Smooth muscle cell (in vitro differentiated cells): Measurements from ENCODE around the gene PPP2R2B. TPM values are rescaled to one million over a fixed set of nuclear protein-coding genes. Genes with fewer than 3 reads are reported as not detected.

Experiments
- DNase-seq: peaks from one replicate; lab custom pipeline; 2025; ENCODE audit not compliant: unreplicated experiment; lab: John Stamatoyannopoulos, UW
- H2AFZ ChIP-seq: fragments of 200-600 bp; sonication (generic); 2 replicates; pipeline ENCODE4 v1.6.0; 2016; ENCODE audit warnings: antibody characterized with exemption, low read depth, mild to moderate bottlenecking
- H3F3A ChIP-seq: fragments of 200-600 bp; sonication (generic); 2 replicates; pipeline ENCODE4 v1.6.0; 2017; ENCODE audit warnings: antibody characterized with exemption, low read depth
- H3K27ac ChIP-seq: fragments of 200-600 bp; sonication (generic); 2 replicates; pipeline ENCODE4 v1.5.1; 2016; ENCODE audit warnings: low read depth, mild to moderate bottlenecking
- H3K27me3 ChIP-seq: fragments of 200-600 bp; sonication (generic); 2 replicates; pipeline ENCODE4 v1.6.1; 2016; ENCODE audit warnings: low read depth, mild to moderate bottlenecking
- H3K36me3 ChIP-seq: fragments of 200-600 bp; sonication (generic); 2 replicates; pipeline ENCODE4 v1.5.1; 2016; ENCODE audit warnings: low read depth
- H3K4me1 ChIP-seq: fragments of 200-600 bp; sonication (generic); 2 replicates; pipeline ENCODE4 v1.5.1; 2016; ENCODE audit warnings: low read depth
- H3K4me2 ChIP-seq: fragments of 200-600 bp; sonication (generic); 2 replicates; pipeline ENCODE4 v1.6.0; 2016; ENCODE audit warnings: mild to moderate bottlenecking
- H3K4me3 ChIP-seq: fragments of 200-600 bp; sonication (generic); 2 replicates; pipeline ENCODE4 v1.5.1; 2016; ENCODE audit warnings: mild to moderate bottlenecking
- H3K79me2 ChIP-seq: fragments of 200-600 bp; sonication (generic); 2 replicates; pipeline ENCODE4 v1.6.0; 2016; ENCODE audit warnings: low read depth, mild to moderate bottlenecking
- H3K9ac ChIP-seq: fragments of 200-600 bp; sonication (generic); 2 replicates; pipeline ENCODE4 v1.6.0; 2016; ENCODE audit warnings: low read depth
- H3K9me3 ChIP-seq: fragments of 200-600 bp; sonication (generic); replicated peaks from 2 replicates; pipeline ENCODE4 v1.5.1; 2016; ENCODE audit warnings: low read depth
- H4K20me1 ChIP-seq: fragments of 200-600 bp; sonication (generic); 2 replicates; pipeline ENCODE4 v1.6.0; 2016; ENCODE audit warnings: low read depth
- CTCF ChIP-seq: fragments of 200-600 bp; sonication (generic); IDR thresholded peaks from 2 replicates; pipeline ENCODE4 v1.5.1; 2017; ENCODE audit warnings: borderline replicate concordance, mild to moderate bottlenecking, antibody characterized with exemption; ENCODE audit not compliant: insufficient read depth, poor library complexity, severe bottlenecking
- WGBS: methylation state at CpG from one replicate; pipeline ENCODE4 v1.1.7; 2016; ENCODE audit warnings: low lambda C conversion rate; 5-methylcytosine and 5-hydroxymethylcytosine counted together
- polyA plus RNA-seq: library from polyadenylated mRNA; unstranded; fragments of >200 nt; fragmentation: Nextera tagmentation; extraction: Ambion mirVana; gene quantifications from 2 replicates; pipeline ENCODE4 v1.2.1, GENCODE V29; 2016
- total RNA-seq: library from RNA; depleted of rRNA; stranded (reverse); fragments of >200 nt; gene quantifications from 2 replicates; pipeline ENCODE4 v1.2.3, GENCODE V29; 2014

PPP2R2B gene
- total and polyA plus RNA-seq, 2 experiments from 2014 or later, result 0.89 to 2.2 TPM

DNA sequence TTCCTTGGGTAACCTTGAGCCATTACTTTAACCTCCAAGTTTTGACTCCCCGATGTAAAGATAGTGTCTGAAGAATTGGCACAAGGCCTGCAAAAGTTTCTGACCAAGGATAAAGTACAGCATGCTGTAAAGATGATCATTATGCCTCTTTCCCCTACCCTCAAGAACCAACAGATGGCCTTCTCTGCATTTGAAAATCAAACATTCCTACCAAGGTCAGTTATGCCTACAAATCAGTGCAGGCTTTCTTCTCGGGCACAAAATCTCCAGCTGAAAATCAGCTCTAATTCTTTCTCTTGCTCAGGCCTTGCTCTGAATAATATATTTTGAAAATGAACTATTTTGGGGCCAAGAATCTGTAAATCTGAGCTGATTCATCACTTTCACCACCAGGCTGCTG, 59.7 kb downstream of the PPP2R2B start:
- WGBS, result 85% methylated on average over 2 of the region's 2 CpGs
- no peak overlapping the region for H3K4me2 ChIP-seq
- no peaks in the 10 kb centered on the region for H3K9me3 ChIP-seq
- no peak for TF ChIP-seq CTCF
- no peak overlapping the region for H2AFZ ChIP-seq
- H3K36me3 ChIP-seq, result no peaks in the 10 kb centered on the region
- H3K79me2 ChIP-seq, result no peaks in the 10 kb centered on the region
- no peaks in the 10 kb centered on the region for H3F3A ChIP-seq
- no peaks in the 10 kb centered on the region for H4K20me1 ChIP-seq
- no peaks in the 10 kb centered on the region for H3K27me3 ChIP-seq
- no peak overlapping the region for H3K9ac ChIP-seq
- DNase-seq, result no peak
- no peak overlapping the region for H3K27ac ChIP-seq
- H3K4me1 ChIP-seq, result peaks cover 6% of the 10 kb centered on the region
- no peak overlapping the region for H3K4me3 ChIP-seq

DNA sequence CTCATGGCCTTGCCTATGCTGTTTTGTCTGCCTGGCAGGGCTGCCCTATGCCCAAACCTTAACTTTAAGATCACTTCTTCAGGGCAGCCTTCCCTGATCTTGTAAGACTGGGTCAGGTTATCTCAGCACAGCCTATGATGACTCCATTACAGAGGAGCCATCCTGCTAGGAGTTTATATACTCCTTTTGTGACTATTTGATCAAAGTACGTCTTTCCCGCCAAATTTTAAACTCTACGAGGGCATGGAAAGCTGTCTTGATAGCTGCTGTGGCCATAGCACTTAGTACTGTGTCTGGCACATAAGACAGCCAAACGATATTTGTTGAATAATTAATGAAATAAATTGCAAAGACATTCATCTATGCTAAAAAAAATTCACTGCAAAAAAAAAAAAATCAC, 60.6 kb downstream of the PPP2R2B start:
- 79% methylated on average over 4 of the region's 4 CpGs for WGBS
- no peaks in the 10 kb centered on the region for H3K36me3 ChIP-seq
- H3K9me3 ChIP-seq, result no peaks in the 10 kb centered on the region
- H3K9ac ChIP-seq, result no peak overlapping the region
- H3K27me3 ChIP-seq, result no peaks in the 10 kb centered on the region
- no peaks in the 10 kb centered on the region for H3K79me2 ChIP-seq
- no peak overlapping the region for H3K27ac ChIP-seq
- H3K4me3 ChIP-seq, result no peak overlapping the region
- no peak for TF ChIP-seq CTCF
- no peak for DNase-seq
- H3F3A ChIP-seq, result no peaks in the 10 kb centered on the region
- H2AFZ ChIP-seq, result no peak overlapping the region
- peaks cover 6% of the 10 kb centered on the region for H3K4me1 ChIP-seq
- H3K4me2 ChIP-seq, result no peak overlapping the region
- no peaks in the 10 kb centered on the region for H4K20me1 ChIP-seq

DNA sequence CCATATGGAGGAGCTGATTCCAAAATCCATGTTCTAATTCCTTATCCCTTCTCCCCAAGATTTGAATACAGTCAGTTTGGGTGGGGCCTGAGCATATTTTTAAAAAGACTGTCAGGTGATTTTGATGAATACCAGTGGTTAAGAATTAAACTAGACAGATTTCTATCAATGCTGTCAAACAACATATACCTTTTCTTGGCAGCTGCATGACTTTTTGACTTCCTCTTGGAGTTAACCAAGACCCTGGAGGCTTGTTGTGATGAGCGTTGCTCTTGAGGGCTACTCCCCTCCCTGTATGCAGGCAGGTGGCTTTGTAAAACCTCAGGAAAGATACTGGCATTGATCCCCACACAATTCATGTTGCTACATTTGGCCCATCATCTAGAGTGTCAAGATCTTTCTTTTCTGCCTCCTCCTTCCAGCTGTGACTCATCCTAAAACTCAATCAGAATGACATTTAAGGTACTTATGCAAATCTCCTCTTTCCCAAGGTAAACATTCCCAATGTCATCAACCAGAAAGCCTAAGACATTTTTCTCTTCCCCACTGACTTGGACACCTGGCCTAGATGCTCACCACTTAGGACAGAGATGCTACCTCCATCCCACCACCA, 61.7 kb downstream of the PPP2R2B start:
- Histone ChIP-seq H3K9me3 (no peaks in the 10 kb centered on the region), H2AFZ (no peak overlapping the region), H4K20me1 (no peaks in the 10 kb centered on the region), H3K79me2 (no peaks in the 10 kb centered on the region), H3K4me1 (peaks cover 6% of the 10 kb centered on the region), H3K4me2 (no peak overlapping the region), H3K27ac (no peak overlapping the region), H3K27me3 (no peaks in the 10 kb centered on the region), H3K36me3 (no peaks in the 10 kb centered on the region), H3K4me3 (no peak overlapping the region), H3F3A (no peaks in the 10 kb centered on the region), H3K9ac (no peak overlapping the region)
- no peak for TF ChIP-seq CTCF
- whole genome bisulfite sequencing, result 62% methylated on average over 1 of the region's 1 CpG
- DNase-seq, result no peak

- 64% methylated on average over 3 of the region's 3 CpGs for WGBS
- DNase-seq, result no peak
- Histone ChIP-seq H3K9me3 (no peaks in the 10 kb centered on the region), H3K4me1 (peaks cover 6% of the 10 kb centered on the region), H3K4me2 (no peak overlapping the region), H3K79me2 (no peaks in the 10 kb centered on the region), H3K36me3 (no peaks in the 10 kb centered on the region), H3K27ac (no peak overlapping the region), H4K20me1 (no peaks in the 10 kb centered on the region), H3F3A (no peaks in the 10 kb centered on the region), H3K27me3 (no peaks in the 10 kb centered on the region), H3K9ac (no peak overlapping the region), H3K4me3 (no peak overlapping the region), H2AFZ (no peak overlapping the region)
- no peak for TF ChIP-seq CTCF
Observed at GRCh38 chr5:146815411-146815810, 63.1 kb downstream of the PPP2R2B start.
